ES-I3 (cell line): ENCODE data around the gene CBY1.
"Not testable (repeated sequence)": the region's sequence is repeated elsewhere in the genome, so short reads cannot be mapped to it uniquely, and the experiment has no call there.

ENCODE experiments used
- H3K36me3 ChIP-seq: 2 replicates; pipeline ENCODE4 v1.6.1; 2013; ENCODE audit warnings: mild to moderate bottlenecking, low read length, control low read depth, moderate library complexity; ENCODE audit not compliant: insufficient read depth
- H3K4me1 ChIP-seq: 2 replicates; pipeline ENCODE4 v1.6.1; 2013; ENCODE audit warnings: mild to moderate bottlenecking, control low read depth, low read length; ENCODE audit not compliant: insufficient read depth
- H3K9ac ChIP-seq: 2 replicates; pipeline ENCODE4 v1.6.1; 2013; ENCODE audit warnings: low read depth, mild to moderate bottlenecking, low read length, moderate library complexity
- H3K9me3 ChIP-seq: 2 replicates; pipeline ENCODE4 v1.6.1; 2013; ENCODE audit warnings: mild to moderate bottlenecking, low read length, moderate library complexity; ENCODE audit not compliant: control insufficient read depth, insufficient read depth

CBY1 gene

DNA sequence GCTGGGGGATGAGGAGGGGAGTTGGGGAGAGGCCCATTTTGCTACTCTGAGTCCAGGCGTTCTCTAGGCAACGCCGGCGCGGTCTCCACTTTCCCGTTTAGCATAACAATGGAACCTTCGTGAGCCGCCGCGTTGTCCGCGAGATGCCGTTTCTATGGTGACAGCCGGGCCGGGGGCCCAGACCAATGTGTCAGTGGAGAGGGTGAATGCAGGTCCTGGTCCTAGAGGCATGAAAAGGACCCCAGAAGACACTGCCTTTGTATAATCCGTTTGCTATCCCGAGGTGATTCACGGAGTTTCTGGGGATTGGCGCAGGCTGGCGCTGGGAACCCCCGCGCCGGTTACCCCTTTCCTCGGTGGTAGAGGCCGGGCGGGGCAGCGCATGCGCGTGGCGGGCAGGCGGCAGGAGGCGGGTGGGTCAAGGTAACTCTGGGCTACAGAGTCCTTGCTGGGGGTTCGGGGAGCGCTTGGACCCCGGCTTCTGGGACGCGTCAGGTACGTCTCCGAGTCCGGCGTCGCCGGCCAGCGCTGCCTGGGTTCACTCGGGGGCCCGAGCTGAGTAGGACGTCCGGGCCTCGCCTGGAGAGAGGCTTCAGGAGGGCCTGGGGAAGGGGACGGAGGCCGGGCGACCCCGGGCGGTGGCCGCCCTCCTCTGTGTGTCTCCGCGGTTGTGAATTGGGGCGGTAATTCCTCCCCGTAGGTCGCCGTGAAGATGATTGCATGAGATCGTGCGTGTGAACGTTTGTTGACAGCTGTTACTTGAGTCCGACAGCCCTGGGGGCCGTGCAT, at the start of gene CBY1, which contains the start of gene FAM227A:
Gene CBY1, plus strand, starts transcription at position 383 of the 789 bp plus-strand sequence. CDS start 11,417 bp downstream, outside the sequence.
Gene FAM227A, minus strand, starts transcription at position 137 of the 789 bp plus-strand sequence. CDS start 6,224 bp downstream, outside the sequence.
- Histone ChIP-seq H3K9ac (peak within 1 kb of the TSS; percentile 71), H3K9me3 (no peaks in the 10 kb centered on the region), H3K4me1 (no peaks in the 10 kb centered on the region), H3K36me3 (no peaks in the 10 kb centered on the region)

GRCh38 chr22:38607680-38608079, 48.8 kb upstream of the CBY1 start:
- H3K9me3 ChIP-seq, result no peaks in the 10 kb centered on the region
- H3K36me3 ChIP-seq, result no peaks in the 10 kb centered on the region
- H3K9ac ChIP-seq, result no peak overlapping the region
- no peaks in the 10 kb centered on the region for H3K4me1 ChIP-seq

- H3K4me1 ChIP-seq, result 0 out of 2 replicates have a peak, but pooled peaks cover under 1% of the 10 kb centered on the region
- H3K9me3 ChIP-seq, result no peaks in the 10 kb centered on the region
- no peaks in the 10 kb centered on the region for H3K36me3 ChIP-seq
- H3K9ac ChIP-seq, result no peak overlapping the region
These were observed 47.3 kb upstream of the CBY1 start for GRCh38 chr22:38608992-38609750.

GRCh38 chr22:38610234-38610633, 46.2 kb upstream of the CBY1 start:
- Histone ChIP-seq H3K9me3 (no peaks in the 10 kb centered on the region; the same call in 1 of the 2 replicates), H3K36me3 (no peaks in the 10 kb centered on the region), H3K4me1 (peaks cover 6% of the 10 kb centered on the region; the same call in 1 of the 2 replicates), H3K9ac (no peak overlapping the region)

DNA sequence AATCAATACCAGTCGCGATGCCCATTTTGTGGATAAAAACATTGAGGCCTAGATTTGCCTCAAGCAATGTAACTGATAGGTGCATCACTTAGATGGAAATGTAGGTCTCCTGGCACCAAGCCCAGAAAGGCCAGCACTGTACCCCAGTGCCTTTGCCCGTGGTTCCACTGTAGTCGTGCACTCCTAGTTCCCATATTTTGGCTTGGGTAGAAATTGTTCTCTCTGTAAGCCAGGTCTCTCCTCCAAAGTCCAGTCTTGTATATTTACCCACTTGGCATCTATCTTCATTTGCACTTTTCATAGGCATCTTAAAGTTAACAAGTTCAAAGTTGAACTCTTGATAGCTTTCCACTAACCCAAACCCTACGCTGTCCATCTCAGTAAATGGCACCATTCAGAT, 44.9 kb upstream of the CBY1 start:
- Histone ChIP-seq H3K9me3 (no peaks in the 10 kb centered on the region; the same call in 1 of the 2 replicates), H3K4me1 (peaks cover 6% of the 10 kb centered on the region; the same call in 1 of the 2 replicates), H3K36me3 (no peaks in the 10 kb centered on the region), H3K9ac (no peak overlapping the region)

GRCh38 chr22:38612217-38613006, 44.0 kb upstream of the CBY1 start:
- H3K36me3 ChIP-seq, result no peaks in the 10 kb centered on the region
- H3K9me3 ChIP-seq, result no peaks in the 10 kb centered on the region; the same call in 1 of the 2 replicates
- H3K4me1 ChIP-seq, result peaks cover 6% of the 10 kb centered on the region; the same call in 1 of the 2 replicates
- H3K9ac ChIP-seq, result no peak overlapping the region

GRCh38 chr22:38613588-38613987, 42.9 kb upstream of the CBY1 start:
- Histone ChIP-seq H3K36me3 (no peaks in the 10 kb centered on the region), H3K9ac (no peak overlapping the region), H3K4me1 (peaks cover 6% of the 10 kb centered on the region; the same call in 1 of the 2 replicates), H3K9me3 (no peaks in the 10 kb centered on the region; the same call in none of the 2 replicates)

DNA sequence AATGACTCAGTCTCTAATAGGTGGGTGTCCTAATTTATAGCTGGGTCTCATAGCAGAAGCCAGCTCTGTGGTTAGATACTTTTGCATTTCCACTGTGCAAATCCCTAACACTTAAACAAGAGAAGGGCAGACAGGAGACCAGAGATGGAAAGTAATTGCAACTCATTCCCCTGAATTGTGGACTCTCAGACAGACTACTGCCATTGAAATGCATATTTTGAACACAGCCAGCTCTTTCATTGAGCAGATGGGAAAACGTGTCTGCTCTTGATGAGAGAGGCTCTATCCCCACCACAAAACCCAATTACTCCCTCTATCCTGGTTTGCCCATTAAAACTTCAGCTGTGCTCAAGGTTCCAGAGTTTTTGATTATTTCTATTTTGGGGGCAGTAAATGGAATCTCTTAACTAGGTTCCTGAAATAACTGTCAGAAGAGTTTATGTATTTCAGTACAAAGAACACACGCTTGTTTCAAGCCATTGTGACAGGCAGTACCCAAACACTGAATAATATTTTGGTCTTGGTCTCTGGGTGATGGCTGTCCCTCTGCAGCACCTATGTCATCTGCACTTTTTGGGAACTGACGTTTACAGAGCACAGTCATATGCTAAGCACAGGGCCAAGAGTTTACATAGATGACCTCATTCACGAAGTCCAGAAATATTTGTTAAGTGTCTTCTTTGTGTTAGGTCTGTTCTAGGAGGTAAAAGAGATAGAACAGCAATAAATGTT, 41.9 kb upstream of the CBY1 start:
- H3K9me3 ChIP-seq, result no peaks in the 10 kb centered on the region; the same call in none of the 2 replicates
- H3K9ac ChIP-seq, result no peak overlapping the region
- H3K36me3 ChIP-seq, result no peaks in the 10 kb centered on the region
- peaks cover 6% of the 10 kb centered on the region; the same call in 1 of the 2 replicates for H3K4me1 ChIP-seq

GRCh38 chr22:38615064-38615405, 41.4 kb upstream of the CBY1 start:
- not testable (repeated sequence) for H3K4me1 ChIP-seq, H3K9ac ChIP-seq, H3K36me3 ChIP-seq, H3K9me3 ChIP-seq

GRCh38 chr22:38618258-38618657, 38.2 kb upstream of the CBY1 start:
- Histone ChIP-seq H3K4me1 (peaks cover 6% of the 10 kb centered on the region; the same call in 1 of the 2 replicates), H3K36me3 (peaks cover 4% of the 10 kb centered on the region; the same call in 1 of the 2 replicates), H3K9ac (no peak overlapping the region), H3K9me3 (no peaks in the 10 kb centered on the region; the same call in none of the 2 replicates)

DNA sequence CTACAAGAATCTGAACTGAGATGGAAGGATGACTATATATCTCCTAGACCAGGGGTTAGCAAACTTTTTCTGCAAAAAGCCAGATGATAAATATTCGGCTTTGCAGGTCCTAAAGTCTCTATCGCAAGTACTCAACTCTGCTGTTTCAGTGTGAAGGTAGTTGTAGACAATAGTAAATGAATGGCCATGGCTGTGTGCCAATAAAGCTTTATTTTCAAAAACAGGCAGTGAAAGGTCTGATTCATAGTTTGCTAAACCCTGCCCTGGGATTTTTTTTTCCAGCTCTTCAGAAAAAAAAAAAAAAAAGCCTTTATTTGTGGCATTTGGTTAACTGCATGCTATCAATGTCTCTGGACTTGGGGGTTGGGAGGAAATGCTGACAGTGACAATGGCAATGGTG, 37.8 kb upstream of the CBY1 start:
- no peaks in the 10 kb centered on the region; the same call in none of the 2 replicates for H3K9me3 ChIP-seq
- peaks cover 4% of the 10 kb centered on the region; the same call in 1 of the 2 replicates for H3K36me3 ChIP-seq
- H3K4me1 ChIP-seq, result peaks cover 6% of the 10 kb centered on the region; the same call in 1 of the 2 replicates
- H3K9ac ChIP-seq, result no peak overlapping the region

- H3K36me3 ChIP-seq, result peaks cover 8% of the 10 kb centered on the region; the same call in 1 of the 2 replicates
- no peak overlapping the region for H3K9ac ChIP-seq
- no peaks in the 10 kb centered on the region for H3K4me1 ChIP-seq
- no peaks in the 10 kb centered on the region; the same call in 1 of the 2 replicates for H3K9me3 ChIP-seq
These were observed 33.1 kb upstream of the CBY1 start for GRCh38 chr22:38623351-38623750.

DNA sequence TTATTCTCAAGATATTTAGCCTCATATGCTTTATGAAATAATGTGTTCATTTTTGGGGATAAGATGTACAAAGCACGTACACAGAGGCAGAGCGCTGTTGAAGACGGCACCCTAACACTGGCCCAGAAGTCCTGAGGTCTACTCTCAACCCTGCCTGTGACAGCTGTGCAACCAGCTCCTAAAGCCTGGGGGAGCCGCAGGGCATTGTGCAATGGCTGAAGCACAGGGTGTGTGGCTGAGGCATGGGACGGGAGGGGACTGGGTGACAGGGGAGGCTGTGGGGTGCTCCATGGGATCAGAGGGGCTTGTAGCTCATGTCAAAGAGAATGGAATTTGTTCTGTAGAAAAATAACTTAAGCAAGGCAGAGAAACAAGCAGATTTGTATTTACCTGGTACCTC, 28.0 kb upstream of the CBY1 start:
- H3K4me1 ChIP-seq, result no peaks in the 10 kb centered on the region
- no peaks in the 10 kb centered on the region for H3K9me3 ChIP-seq
- H3K9ac ChIP-seq, result no peak overlapping the region
- peaks cover 7% of the 10 kb centered on the region; the same call in 1 of the 2 replicates for H3K36me3 ChIP-seq
